ENCODE measurements around the gene ALDH3A2. TPM values are rescaled to one million over a fixed set of nuclear protein-coding genes. Genes with fewer than 3 reads are reported as not detected.

The ALDH3A2 gene
- total RNA-seq, 1 donor = 36.7 TPM

DNA sequence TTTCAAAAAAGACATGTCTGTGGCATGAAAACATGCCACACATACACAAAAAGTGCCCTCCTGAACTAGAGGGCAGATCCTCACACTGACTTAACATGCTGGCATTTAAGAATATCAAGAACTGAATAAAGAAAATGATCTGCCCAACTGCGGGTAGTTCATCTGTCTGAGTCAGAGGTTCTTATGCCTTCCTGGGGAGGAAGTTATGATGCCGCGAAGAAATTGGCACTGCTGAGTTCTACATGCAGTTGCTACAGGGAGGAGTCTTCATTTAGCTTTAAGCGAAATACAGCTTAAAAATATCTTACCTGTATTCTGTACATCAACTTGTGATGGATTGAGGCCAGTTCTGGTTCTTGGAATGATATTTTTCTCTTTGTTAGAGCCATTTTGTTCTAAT is 6.3 kb downstream of the ALDH3A2 start:
- no peak for DNase-seq (ENCODE audit: low read depth)
- TF ChIP-seq CTCF (IDR thresholded peaks at IDR 0.05; ENCODE audit: insufficient read depth, low read depth, low read length) = no peak
- no peak overlapping the region for H3K4me3 ChIP-seq (ENCODE audit: low read depth, low read length)

- TF ChIP-seq CTCF (IDR thresholded peaks at IDR 0.05; ENCODE audit: insufficient read depth, low read depth, low read length) = no peak
These were observed 7.8 kb downstream of the ALDH3A2 start for GRCh38 chr17:19656336-19656735.

DNA sequence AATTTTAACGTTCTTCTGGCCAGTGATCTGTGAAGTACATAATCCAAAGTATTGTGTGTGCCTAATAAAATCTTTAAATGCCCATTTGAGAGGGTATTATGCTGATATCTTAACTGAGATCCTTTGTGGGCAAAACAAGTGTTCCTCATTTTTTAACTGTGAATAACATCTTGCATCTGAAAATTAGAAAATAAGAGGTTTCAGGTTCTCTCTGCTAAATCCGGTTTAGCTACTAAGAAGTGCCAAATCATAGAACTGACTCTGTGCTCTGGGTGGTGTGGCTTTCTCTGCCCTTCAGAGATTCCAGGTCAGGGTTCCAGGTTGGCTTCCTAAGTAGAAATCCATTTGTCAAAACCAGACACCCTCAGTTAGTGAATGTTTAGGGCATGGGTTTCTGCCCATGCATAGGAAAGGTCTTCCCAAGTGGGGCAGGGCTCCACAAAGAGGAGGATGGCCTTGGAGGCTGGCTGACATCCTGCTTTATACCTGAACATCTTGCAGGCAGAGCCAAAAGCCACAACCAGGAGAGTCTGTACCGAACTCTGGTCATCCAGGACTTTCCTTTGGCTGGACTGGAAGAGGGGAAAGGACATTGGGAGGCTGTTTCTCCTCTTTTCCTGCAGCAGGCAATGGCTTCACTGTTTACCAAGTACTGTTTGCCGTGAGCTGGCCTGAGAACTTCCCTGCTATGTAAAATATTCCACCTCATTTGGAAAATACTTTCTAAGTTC is 8.5 kb downstream of the ALDH3A2 start:
- no peak for TF ChIP-seq CTCF (IDR thresholded peaks at IDR 0.05; ENCODE audit: insufficient read depth, low read depth, low read length)
- H3K4me3 ChIP-seq (ENCODE audit: low read depth, low read length) = no peak overlapping the region
- DNase-seq (ENCODE audit: low read depth) = no peak

More at GRCh38 chr17:19656336-19656735, 7.8 kb downstream of the ALDH3A2 start:
- H3K4me3 ChIP-seq (ENCODE audit: low read depth, low read length) = no peak overlapping the region
- no peak for DNase-seq (ENCODE audit: low read depth)

DNA sequence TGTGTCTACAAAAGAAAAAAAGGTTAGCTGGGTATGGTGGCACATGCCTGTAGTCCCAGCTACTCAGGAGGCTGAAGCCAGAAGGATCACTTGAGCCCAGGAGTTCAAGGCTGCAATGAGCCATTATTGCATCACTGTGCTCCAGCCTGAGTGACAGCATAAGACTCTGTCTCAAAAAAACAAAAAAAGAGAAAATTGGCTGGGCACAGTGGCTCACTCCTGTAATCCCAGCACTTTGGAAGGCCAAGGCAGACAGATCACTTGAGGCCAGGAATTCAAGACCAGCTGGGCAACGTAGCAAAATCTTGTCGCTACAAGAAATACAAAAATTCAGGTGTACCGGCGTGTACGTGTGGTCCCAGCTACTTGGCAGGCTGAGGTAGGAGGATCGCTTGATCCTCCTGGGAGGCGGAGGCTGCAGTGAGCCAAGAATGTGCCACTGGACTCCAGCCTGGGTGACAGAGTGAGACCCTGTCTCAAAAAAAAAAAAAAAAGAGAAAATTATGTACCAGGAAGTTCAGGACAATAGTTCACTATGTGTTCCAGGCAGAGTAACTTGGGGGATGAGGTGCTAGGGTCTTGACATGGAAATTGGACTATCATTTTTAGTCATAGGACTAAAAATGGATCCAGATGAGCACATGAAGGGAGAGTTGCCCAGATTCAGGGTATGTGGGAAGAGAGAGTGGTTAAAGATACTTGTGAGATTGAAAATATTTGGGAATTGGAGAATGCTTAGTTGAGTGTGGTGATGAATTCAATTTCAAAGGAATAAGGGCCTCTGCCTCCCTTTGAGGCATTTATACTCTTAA is 11.0 kb downstream of the ALDH3A2 start:
- TF ChIP-seq CTCF (IDR thresholded peaks at IDR 0.05; ENCODE audit: insufficient read depth, low read depth, low read length) = no peak
- H3K4me3 ChIP-seq (ENCODE audit: low read depth, low read length) = no peak overlapping the region
- DNase-seq (ENCODE audit: low read depth) = no peak

DNA sequence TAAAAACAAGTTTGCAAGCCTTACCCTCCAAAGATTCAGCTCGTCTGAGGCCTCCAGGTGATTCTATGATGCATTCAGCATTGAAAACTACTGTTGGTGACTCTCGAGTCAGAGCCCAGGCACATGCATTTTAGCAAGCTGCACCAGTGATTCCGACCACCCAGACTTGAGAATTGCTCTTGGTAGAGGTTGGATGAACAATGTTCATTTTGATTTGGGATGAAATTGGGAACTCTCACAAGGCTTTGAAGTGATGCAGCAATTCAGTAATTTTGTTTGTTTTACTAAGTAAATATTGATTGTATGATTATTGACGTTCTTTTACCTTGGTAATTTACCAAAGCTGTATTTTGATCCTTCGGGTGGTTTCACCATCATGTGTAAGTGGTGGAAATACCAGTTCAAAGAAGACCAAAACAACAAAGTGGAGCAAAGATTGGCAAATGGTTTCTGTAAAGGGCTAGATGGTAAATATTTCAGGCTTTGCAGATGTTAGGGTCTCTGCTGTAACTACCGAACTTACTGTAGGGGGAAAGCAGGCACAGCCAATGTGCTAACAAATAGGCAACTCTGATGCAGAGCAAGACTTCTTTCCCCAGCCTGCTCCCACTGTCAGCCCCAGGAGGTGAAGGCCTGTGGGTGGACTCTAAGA is 11.8 kb downstream of the ALDH3A2 start:
- no peak overlapping the region for H3K4me3 ChIP-seq (ENCODE audit: low read depth, low read length)
- no peak for TF ChIP-seq CTCF (IDR thresholded peaks at IDR 0.05; ENCODE audit: insufficient read depth, low read depth, low read length)
- DNase-seq (ENCODE audit: low read depth) = no peak

- no peak for DNase-seq (ENCODE audit: low read depth)
These were observed 12.6 kb downstream of the ALDH3A2 start for GRCh38 chr17:19661121-19661520.

More at GRCh38 chr17:19661121-19661520, 12.6 kb downstream of the ALDH3A2 start:
- TF ChIP-seq CTCF (IDR thresholded peaks at IDR 0.05; ENCODE audit: insufficient read depth, low read depth, low read length) = no peak
- no peak overlapping the region for H3K4me3 ChIP-seq (ENCODE audit: low read depth, low read length)
